Panc1 (cell line): ENCODE data around the gene C22orf42. TPM values are rescaled to one million over a fixed set of nuclear protein-coding genes. Genes with fewer than 3 reads are reported as not detected.
"Not testable (repeated sequence)": the region's sequence is repeated elsewhere in the genome, so short reads cannot be mapped to it uniquely, and the experiment has no call there.

ENCODE experiments used
- ATAC-seq: fragments of 200-7000 bp; cut with Tn5 transposase; 2 replicates; pipeline ENCODE4 v1.9.1; 2020; ENCODE audit warnings: mild to moderate bottlenecking, moderate library complexity
- BruUV-seq: library from RNA; stranded (reverse); fragments of 400-500 nt; replicated peaks from 2 replicates; lab custom pipeline; 2021; lab: Mats Ljungman, UMichigan
- CTCF ChIA-PET: fragments of 300-600 bp; sonication (Branson Sonifier 250); formaldehyde crosslinking; loops from one replicate; lab custom pipeline; 2022; ENCODE audit warnings: antibody characterized with exemption; lab: Charles Lee
- POLR2A ChIA-PET: fragments of 300-600 bp; sonication (Branson Sonifier 250); formaldehyde crosslinking; loops from one replicate; lab custom pipeline; 2022; ENCODE audit warnings: antibody characterized with exemption; lab: Charles Lee
- DNase-seq: peaks from one replicate; pipeline ENCODE4 v3.0.0-alpha.2; 2010; ENCODE audit warnings: low read depth, low spot score
- H3K27ac ChIP-seq: 2 replicates; pipeline ENCODE4 v1.5.1; 2011; ENCODE audit warnings: mild to moderate bottlenecking, low read length, inconsistent platforms
- H3K27me3 ChIP-seq: fragments of 200-500 bp; sonication (Bioruptor generic); 2 replicates; pipeline ENCODE4 v1.6.0; 2014; ENCODE audit warnings: low read length, inconsistent platforms; ENCODE audit not compliant: control insufficient read depth, insufficient read depth
- H3K36me3 ChIP-seq: fragments of 200-500 bp; sonication (Bioruptor generic); 2 replicates; pipeline ENCODE4 v1.5.1; 2014; ENCODE audit warnings: inconsistent platforms, mild to moderate bottlenecking, low read length, moderate library complexity; ENCODE audit not compliant: control insufficient read depth, insufficient read depth
- H3K4me1 ChIP-seq: 2 replicates; pipeline ENCODE4 v1.5.1; 2011; ENCODE audit warnings: inconsistent platforms, mild to moderate bottlenecking, low read length, moderate library complexity; ENCODE audit not compliant: control insufficient read depth, insufficient read depth
- H3K4me3 ChIP-seq, 2 experiments: 2 replicates each; pipeline ENCODE4 v1.5.1; 2011 to 2012; ENCODE audit warnings: low read depth in 2 of 2, low read length in 2 of 2, mild to moderate bottlenecking in 2 of 2, inconsistent platforms in 1 of 2, moderate library complexity in 1 of 2
- H3K9me3 ChIP-seq: fragments of 200-500 bp; sonication (Bioruptor generic); 2 replicates; pipeline ENCODE4 v1.5.1; 2014; ENCODE audit warnings: low read depth, mild to moderate bottlenecking, inconsistent platforms, low read length, moderate library complexity; ENCODE audit not compliant: control insufficient read depth, insufficient read depth
- POLR2AphosphoS5 ChIP-seq: IDR thresholded peaks from 2 replicates; pipeline ENCODE4 v1.6.1; 2012; ENCODE audit warnings: mild to moderate bottlenecking, low read depth, low read length, moderate library complexity
- SIN3A ChIP-seq: IDR thresholded peaks from 2 replicates; pipeline ENCODE4 v1.6.1; 2012; ENCODE audit warnings: low read depth, mild to moderate bottlenecking, low read length, moderate library complexity, borderline replicate concordance; ENCODE audit not compliant: insufficient read depth
- TCF7L2 ChIP-seq: IDR thresholded peaks from 2 replicates; pipeline ENCODE4 v1.6.1; 2011; ENCODE audit warnings: mild to moderate bottlenecking, low read depth, low read length, inconsistent platforms
- in situ Hi-C: cut with HindIII; loops from 2 replicates; pipeline ENCODE4 v1.10.0; 2016; ENCODE audit warnings: low sequenced_read_pairs, low pct_unique_long_range_greater_than_20kb
- intact Hi-C: fragments of 100-400 bp; cut with micrococcal nuclease; formaldehyde crosslinking; loops from one replicate; pipeline ENCODE4 v1.10.0; 2022; ENCODE audit not compliant: unreplicated experiment
- total RNA-seq: library from RNA; stranded (reverse); gene quantifications from one replicate; pipeline ENCODE4 v1.2.1, GENCODE V29; 2021; ENCODE audit not compliant: unreplicated experiment
- TF ChIP-seq, protein P1 (sequence below): fragments of 450-650 bp; IDR thresholded peaks from 2 replicates; pipeline ENCODE4 v1.5.1; 2017; ENCODE audit warnings: mild to moderate bottlenecking
- TF ChIP-seq, protein P2 (sequence below), 2 experiments: IDR thresholded peaks; 2 replicates each; pipeline ENCODE4 v1.6.1; 2011 to 2012; ENCODE audit warnings: low read depth in 2 of 2, control low read depth in 1 of 2, low read length in 1 of 2, mild to moderate bottlenecking in 1 of 2, moderate library complexity in 1 of 2; ENCODE audit not compliant: insufficient read depth in 1 of 2

The C22orf42 gene
- total RNA-seq, 1 experiment from 2014 or later = not detected

DNA sequence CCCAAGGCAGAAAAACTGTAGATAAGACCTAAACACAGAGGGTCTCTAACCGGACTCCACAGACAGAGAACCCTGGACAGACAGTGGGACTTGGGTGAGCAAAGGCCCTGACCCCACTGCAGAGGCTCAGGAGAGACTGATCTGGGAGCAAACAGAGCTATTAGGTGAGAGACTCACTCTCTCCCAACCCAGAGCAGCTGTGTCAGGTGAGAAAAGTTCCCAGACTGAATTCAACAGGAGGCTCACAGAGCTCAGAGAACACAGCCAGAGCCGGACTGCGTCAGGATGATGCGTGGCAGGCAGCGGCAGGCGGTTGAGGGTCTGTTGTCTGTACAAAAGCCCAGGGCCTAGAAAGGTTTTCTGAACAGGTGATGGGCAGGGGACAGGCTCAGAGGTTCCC is 40.2 kb upstream of the C22orf42 start:
- no peak overlapping the region for H3K27ac ChIP-seq
- intact Hi-C loops (no loop called here), in situ Hi-C loops (no loop called here)
- POLR2A ChIA-PET = no interaction called here
- no peaks in the 10 kb centered on the region for H3K9me3 ChIP-seq
- H3K27me3 ChIP-seq = no peaks in the 10 kb centered on the region
- H3K36me3 ChIP-seq = no peaks in the 10 kb centered on the region
- CTCF ChIA-PET = no interaction called here
- H3K4me3 ChIP-seq = no peak overlapping the region
- no peak for ATAC-seq
- H3K4me1 ChIP-seq = no peaks in the 10 kb centered on the region
- no TSS peak for BruUV-seq
- TF ChIP-seq, protein P1, sequence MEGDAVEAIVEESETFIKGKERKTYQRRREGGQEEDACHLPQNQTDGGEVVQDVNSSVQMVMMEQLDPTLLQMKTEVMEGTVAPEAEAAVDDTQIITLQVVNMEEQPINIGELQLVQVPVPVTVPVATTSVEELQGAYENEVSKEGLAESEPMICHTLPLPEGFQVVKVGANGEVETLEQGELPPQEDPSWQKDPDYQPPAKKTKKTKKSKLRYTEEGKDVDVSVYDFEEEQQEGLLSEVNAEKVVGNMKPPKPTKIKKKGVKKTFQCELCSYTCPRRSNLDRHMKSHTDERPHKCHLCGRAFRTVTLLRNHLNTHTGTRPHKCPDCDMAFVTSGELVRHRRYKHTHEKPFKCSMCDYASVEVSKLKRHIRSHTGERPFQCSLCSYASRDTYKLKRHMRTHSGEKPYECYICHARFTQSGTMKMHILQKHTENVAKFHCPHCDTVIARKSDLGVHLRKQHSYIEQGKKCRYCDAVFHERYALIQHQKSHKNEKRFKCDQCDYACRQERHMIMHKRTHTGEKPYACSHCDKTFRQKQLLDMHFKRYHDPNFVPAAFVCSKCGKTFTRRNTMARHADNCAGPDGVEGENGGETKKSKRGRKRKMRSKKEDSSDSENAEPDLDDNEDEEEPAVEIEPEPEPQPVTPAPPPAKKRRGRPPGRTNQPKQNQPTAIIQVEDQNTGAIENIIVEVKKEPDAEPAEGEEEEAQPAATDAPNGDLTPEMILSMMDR = no peak
- TF ChIP-seq POLR2AphosphoS5 (no peak), SIN3A (no peak), TCF7L2 (no peak)
- TF ChIP-seq, protein P2, sequence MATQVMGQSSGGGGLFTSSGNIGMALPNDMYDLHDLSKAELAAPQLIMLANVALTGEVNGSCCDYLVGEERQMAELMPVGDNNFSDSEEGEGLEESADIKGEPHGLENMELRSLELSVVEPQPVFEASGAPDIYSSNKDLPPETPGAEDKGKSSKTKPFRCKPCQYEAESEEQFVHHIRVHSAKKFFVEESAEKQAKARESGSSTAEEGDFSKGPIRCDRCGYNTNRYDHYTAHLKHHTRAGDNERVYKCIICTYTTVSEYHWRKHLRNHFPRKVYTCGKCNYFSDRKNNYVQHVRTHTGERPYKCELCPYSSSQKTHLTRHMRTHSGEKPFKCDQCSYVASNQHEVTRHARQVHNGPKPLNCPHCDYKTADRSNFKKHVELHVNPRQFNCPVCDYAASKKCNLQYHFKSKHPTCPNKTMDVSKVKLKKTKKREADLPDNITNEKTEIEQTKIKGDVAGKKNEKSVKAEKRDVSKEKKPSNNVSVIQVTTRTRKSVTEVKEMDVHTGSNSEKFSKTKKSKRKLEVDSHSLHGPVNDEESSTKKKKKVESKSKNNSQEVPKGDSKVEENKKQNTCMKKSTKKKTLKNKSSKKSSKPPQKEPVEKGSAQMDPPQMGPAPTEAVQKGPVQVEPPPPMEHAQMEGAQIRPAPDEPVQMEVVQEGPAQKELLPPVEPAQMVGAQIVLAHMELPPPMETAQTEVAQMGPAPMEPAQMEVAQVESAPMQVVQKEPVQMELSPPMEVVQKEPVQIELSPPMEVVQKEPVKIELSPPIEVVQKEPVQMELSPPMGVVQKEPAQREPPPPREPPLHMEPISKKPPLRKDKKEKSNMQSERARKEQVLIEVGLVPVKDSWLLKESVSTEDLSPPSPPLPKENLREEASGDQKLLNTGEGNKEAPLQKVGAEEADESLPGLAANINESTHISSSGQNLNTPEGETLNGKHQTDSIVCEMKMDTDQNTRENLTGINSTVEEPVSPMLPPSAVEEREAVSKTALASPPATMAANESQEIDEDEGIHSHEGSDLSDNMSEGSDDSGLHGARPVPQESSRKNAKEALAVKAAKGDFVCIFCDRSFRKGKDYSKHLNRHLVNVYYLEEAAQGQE (IDR thresholded peaks at IDR 0.05; ENCODE audit: insufficient read depth in 1 of 2, low read depth in 2 of 2, low read length in 1 of 2) = no peak
- no peak for DNase-seq

DNA sequence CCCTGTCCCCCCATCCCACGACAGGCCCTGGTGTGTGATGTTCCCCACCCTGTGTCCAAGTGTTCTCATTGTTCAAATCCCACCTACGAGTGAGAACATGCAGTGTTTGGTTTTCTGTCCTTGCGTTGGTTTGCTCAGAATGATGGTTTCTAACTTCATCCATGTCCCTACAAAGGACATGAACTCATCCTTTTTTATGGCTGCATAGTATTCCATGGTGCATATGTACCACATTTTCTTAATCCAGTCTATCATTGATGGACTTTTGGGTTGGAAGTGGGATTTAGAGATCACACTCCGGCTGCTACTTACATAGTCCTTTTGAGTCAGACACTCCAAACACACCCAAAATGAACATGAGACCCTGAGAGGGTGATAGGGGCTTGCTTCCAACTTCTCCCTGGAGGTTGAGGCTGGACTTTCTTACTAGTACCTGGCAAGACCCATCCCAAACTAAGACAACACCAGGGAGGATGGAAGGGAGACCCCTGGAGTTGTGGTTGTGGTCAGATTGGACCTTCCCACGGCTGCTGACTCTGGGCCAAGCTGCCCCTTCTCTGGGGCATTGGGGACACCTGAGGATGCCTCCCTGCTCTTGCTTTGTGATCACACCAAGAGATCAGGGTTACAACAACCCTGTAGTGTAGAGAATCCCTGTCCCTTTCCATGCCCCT is 38.6 kb upstream of the C22orf42 start:
- H3K4me3 ChIP-seq, DNase-seq, H3K4me1 ChIP-seq, BruUV-seq, intact Hi-C loops, CTCF ChIA-PET, H3K36me3 ChIP-seq, H3K9me3 ChIP-seq, H3K27ac ChIP-seq, H3K27me3 ChIP-seq, POLR2A ChIA-PET, in situ Hi-C loops, ATAC-seq: not testable (repeated sequence)

DNA sequence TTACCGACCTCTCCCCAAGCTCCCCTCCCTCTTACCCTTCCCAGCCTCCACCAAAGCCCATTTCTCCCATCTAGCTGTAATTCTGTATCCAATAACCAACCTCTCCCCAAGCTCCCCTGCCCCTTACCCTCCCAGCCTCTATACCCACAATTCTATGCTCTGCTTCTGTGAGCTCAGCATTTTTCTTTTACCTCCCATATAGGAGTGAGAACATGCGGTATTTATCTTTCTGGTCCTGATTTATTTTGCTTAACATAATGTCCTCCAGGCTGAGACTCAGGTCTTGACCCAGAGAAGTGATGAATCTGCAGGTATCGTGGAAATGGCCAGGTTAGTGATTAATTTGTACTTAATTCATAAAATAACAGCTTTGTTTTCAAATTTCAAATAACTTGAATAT is 36.8 kb upstream of the C22orf42 start:
- H3K27me3 ChIP-seq, H3K4me1 ChIP-seq, intact Hi-C loops, in situ Hi-C loops, POLR2A ChIA-PET, H3K9me3 ChIP-seq, H3K4me3 ChIP-seq, BruUV-seq, H3K36me3 ChIP-seq, ATAC-seq, DNase-seq, CTCF ChIA-PET, H3K27ac ChIP-seq: not testable (repeated sequence)

DNA sequence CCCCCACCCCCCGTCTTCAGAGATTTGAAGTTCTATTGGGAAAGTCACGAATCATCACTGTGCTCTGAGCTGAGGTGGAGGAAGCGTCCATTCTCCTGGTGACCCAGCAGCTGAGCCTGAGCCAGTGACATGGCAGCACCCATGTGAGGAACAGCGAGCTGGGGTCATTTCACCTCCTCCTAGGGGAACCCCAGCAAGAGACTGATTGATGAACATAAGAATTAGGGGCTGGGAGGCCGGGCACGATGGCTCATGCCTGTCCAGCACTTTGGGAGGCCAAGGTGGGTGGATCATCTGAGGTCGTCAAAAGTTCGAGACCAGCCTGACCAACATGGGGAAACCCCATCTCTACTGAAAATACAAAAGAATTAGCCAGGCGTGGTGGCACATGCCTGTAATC is 34.2 kb upstream of the C22orf42 start:
- H3K27me3 ChIP-seq, intact Hi-C loops, H3K4me1 ChIP-seq, CTCF ChIA-PET, DNase-seq, in situ Hi-C loops, H3K4me3 ChIP-seq, H3K27ac ChIP-seq, H3K36me3 ChIP-seq, BruUV-seq, H3K9me3 ChIP-seq, ATAC-seq, POLR2A ChIA-PET: not testable (repeated sequence)

DNA sequence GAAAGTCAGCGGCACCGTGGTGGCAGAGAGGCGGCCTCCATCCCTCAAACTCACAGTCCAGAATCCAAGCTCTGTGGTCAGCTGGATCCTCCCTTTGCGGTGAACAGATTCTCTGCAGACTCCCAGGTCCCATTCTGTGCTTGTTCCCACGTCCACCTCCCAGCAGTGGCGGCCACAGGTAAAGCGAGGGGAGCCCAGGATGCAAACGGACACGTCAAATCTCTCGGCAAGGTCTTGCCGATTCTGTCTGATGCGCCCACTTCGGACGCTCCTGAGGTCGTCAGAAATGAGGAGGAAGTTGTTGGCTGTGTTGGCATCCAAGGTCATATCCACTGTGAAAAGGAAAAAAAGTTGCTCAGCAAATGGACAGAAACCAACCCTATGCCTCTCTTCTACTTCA is 31.9 kb upstream of the C22orf42 start:
- H3K27ac ChIP-seq, DNase-seq, H3K36me3 ChIP-seq, H3K4me3 ChIP-seq, H3K27me3 ChIP-seq, in situ Hi-C loops, H3K4me1 ChIP-seq, H3K9me3 ChIP-seq, intact Hi-C loops, ATAC-seq, CTCF ChIA-PET, POLR2A ChIA-PET, BruUV-seq: not testable (repeated sequence)
